SK-N-SH (cell line): Measurements from ENCODE around the gene PDILT. TPM values are rescaled to one million over a fixed set of nuclear protein-coding genes. Genes with fewer than 3 reads are reported as not detected.
"Not testable (repeated sequence)": the region's sequence is repeated elsewhere in the genome, so short reads cannot be mapped to it uniquely, and the experiment has no call there.

Source experiments
- CTCF ChIA-PET: fragments of 300-600, 350-600 bp; formaldehyde crosslinking; extraction: SDS; loops from one replicate; lab custom pipeline; 2021; lab: Yijun Ruan, JAX
- POLR2A ChIA-PET: fragments of 350-600 bp; sonication (Branson Sonifier 250); formaldehyde crosslinking; extraction: SDS; loops from one replicate; lab custom pipeline; 2020; ENCODE audit warnings: antibody characterized with exemption, inconsistent platforms; lab: Yijun Ruan, JAX
- DNase-seq: peaks from one replicate; pipeline ENCODE4 v3.0.0; 2012
- H2AFZ ChIP-seq: fragments of 200-600 bp; sonication (generic); 2 replicates; pipeline ENCODE4 v1.8.1; 2016; ENCODE audit warnings: antibody characterized with exemption, mild to moderate bottlenecking, low read depth
- H3F3A ChIP-seq: fragments of 200-600 bp; sonication (generic); replicated peaks from 2 replicates; pipeline ENCODE3; 2016; ENCODE audit warnings: antibody characterized with exemption, mild to moderate bottlenecking; ENCODE audit not compliant: insufficient read depth
- H3K27ac ChIP-seq, 2 experiments: fragments of 200-500 bp in 1 of 2; fragments of 200-600 bp in 1 of 2; sonication (Bioruptor generic) in 1 of 2; sonication (generic), shearing (Covaris generic) in 1 of 2; 2 replicates each; pipeline versions ENCODE4 v1.5.1 to v1.6.1; 2014 to 2016; ENCODE audit warnings: low read depth in 2 of 2, inconsistent platforms in 1 of 2, low read length in 1 of 2, mild to moderate bottlenecking in 1 of 2, mixed read lengths in 1 of 2
- H3K27me3 ChIP-seq: fragments of 200-600 bp; sonication (generic), shearing (Covaris generic); 2 replicates; pipeline ENCODE4 v1.6.1; 2016; ENCODE audit warnings: mixed run types; ENCODE audit not compliant: insufficient read depth
- H3K36me3 ChIP-seq, 2 experiments: fragments of 200-500 bp in 1 of 2; fragments of 200-600 bp in 1 of 2; sonication (Bioruptor generic) in 1 of 2; sonication (generic) in 1 of 2; replicated peaks in 1 of 2; 2 replicates each; pipeline versions ENCODE3 to v1.5.1; 2014 to 2016; ENCODE audit warnings: low read length in 1 of 2, mild to moderate bottlenecking in 1 of 2; ENCODE audit not compliant: insufficient read depth in 2 of 2, control insufficient read depth in 1 of 2
- H3K4me1 ChIP-seq, 2 experiments: fragments of 200-500 bp in 1 of 2; fragments of 200-600 bp in 1 of 2; sonication (Bioruptor generic) in 1 of 2; sonication (generic), shearing (Covaris generic) in 1 of 2; 2 replicates each; pipeline versions ENCODE4 v1.5.1 to v1.6.1; 2014 to 2016; ENCODE audit warnings: low read depth in 1 of 2, low read length in 1 of 2, mixed run types in 1 of 2; ENCODE audit not compliant: insufficient read depth in 2 of 2, control insufficient read depth in 1 of 2
- H3K4me2 ChIP-seq: fragments of 200-600 bp; sonication (generic), shearing (Covaris generic); 2 replicates; pipeline ENCODE4 v1.6.1; 2017; ENCODE audit warnings: mixed run types
- H3K4me3 ChIP-seq, 2 experiments: fragments of 200-500 bp in 1 of 2; fragments of 200-600 bp in 1 of 2; sonication (Bioruptor generic) in 1 of 2; sonication (generic), shearing (Covaris generic) in 1 of 2; 2 replicates each; pipeline versions ENCODE4 v1.5.1 to v1.8.1; 2014 to 2016; ENCODE audit warnings: low read depth in 2 of 2, inconsistent platforms in 1 of 2, low read length in 1 of 2, mild to moderate bottlenecking in 1 of 2, mixed read lengths in 1 of 2, moderate library complexity in 1 of 2
- H3K79me2 ChIP-seq: fragments of 200-600 bp; sonication (generic); 2 replicates; pipeline ENCODE4 v1.8.1; 2017; ENCODE audit warnings: mild to moderate bottlenecking; ENCODE audit not compliant: insufficient read depth
- H3K9ac ChIP-seq: fragments of 200-600 bp; sonication (generic); 2 replicates; pipeline ENCODE4 v1.6.1; 2017; ENCODE audit warnings: mixed run types
- H3K9me2 ChIP-seq: fragments of 200-600 bp; sonication (generic); 2 replicates; pipeline ENCODE4 v1.6.1; 2017; ENCODE audit warnings: mixed run types
- H3K9me3 ChIP-seq: fragments of 200-600 bp; sonication (generic); 2 replicates; pipeline ENCODE4 v1.6.1; 2017; ENCODE audit warnings: mixed run types, mild to moderate bottlenecking, moderate library complexity
- H4K20me1 ChIP-seq: fragments of 200-600 bp; sonication (generic); 2 replicates; pipeline ENCODE4 v1.6.1; 2017; ENCODE audit warnings: mild to moderate bottlenecking, mixed run types; ENCODE audit not compliant: insufficient read depth
- ELF1 ChIP-seq: IDR thresholded peaks from 2 replicates; pipeline ENCODE4 v1.4.0; 2012
- EP300 ChIP-seq, 2 experiments: IDR thresholded peaks; 2 replicates each; pipeline versions ENCODE4 v1.4.0 to v1.6.1; 2012; ENCODE audit warnings: borderline replicate concordance in 1 of 2, low read depth in 1 of 2, low read length in 1 of 2
- EZH2phosphoT487 ChIP-seq: fragments of 200-600 bp; sonication (generic); IDR thresholded peaks from 2 replicates; pipeline ENCODE4 v1.6.1; 2017; ENCODE audit warnings: low read depth, mixed run types, mild to moderate bottlenecking, antibody characterized with exemption, moderate library complexity, borderline replicate concordance
- FOXJ3 ChIP-seq: sonication (generic); formaldehyde crosslinking; IDR thresholded peaks from 2 replicates; pipeline ENCODE4 v1.5.1; 2020; ENCODE audit warnings: mild to moderate bottlenecking, missing genetic modification reagents
- FOXM1 ChIP-seq: IDR thresholded peaks from 2 replicates; pipeline ENCODE4 v1.4.0; 2012; ENCODE audit warnings: low read depth, mild to moderate bottlenecking
- GATA2 ChIP-seq: sonication (generic); formaldehyde crosslinking; IDR thresholded peaks from 2 replicates; pipeline ENCODE4 v1.5.0; 2020; ENCODE audit warnings: mild to moderate bottlenecking, missing genetic modification reagents
- IRF3 ChIP-seq: fragments of 150-350 bp; IDR thresholded peaks from 2 replicates; pipeline ENCODE4 v1.6.1; 2016; ENCODE audit warnings: mild to moderate bottlenecking, low read depth, low read length
- MEF2A ChIP-seq: IDR thresholded peaks from 2 replicates; pipeline ENCODE4 v1.4.0; 2012; ENCODE audit warnings: low read depth, borderline replicate concordance
- NRF1 ChIP-seq: IDR thresholded peaks from 2 replicates; pipeline ENCODE4 v1.6.1; 2012; ENCODE audit warnings: low read depth, mild to moderate bottlenecking, low read length
- RAD21 ChIP-seq: IDR thresholded peaks from 2 replicates; pipeline ENCODE4 v1.6.1; 2012; ENCODE audit warnings: mild to moderate bottlenecking, low read length
- REST ChIP-seq: IDR thresholded peaks from 2 replicates; pipeline ENCODE4 v1.6.1; 2012; ENCODE audit warnings: mild to moderate bottlenecking, low read depth, low read length, moderate library complexity
- SMC3 ChIP-seq: IDR thresholded peaks from 2 replicates; pipeline ENCODE4 v1.6.1; 2012; ENCODE audit warnings: low read depth, low read length, improper control_type of control experiment
- TAF1 ChIP-seq: IDR thresholded peaks from 2 replicates; pipeline ENCODE4 v1.6.1; 2012; ENCODE audit warnings: low read depth, mild to moderate bottlenecking, low read length, moderate library complexity, borderline replicate concordance
- TCF12 ChIP-seq: IDR thresholded peaks from 2 replicates; pipeline ENCODE4 v1.4.0; 2012
- TEAD4 ChIP-seq: IDR thresholded peaks from 2 replicates; pipeline ENCODE4 v1.4.0; 2012; ENCODE audit warnings: mild to moderate bottlenecking, borderline replicate concordance; ENCODE audit not compliant: insufficient read depth
- USF1 ChIP-seq: IDR thresholded peaks from 2 replicates; pipeline ENCODE4 v1.4.0; 2012; ENCODE audit warnings: low read depth, borderline replicate concordance
- YY1 ChIP-seq: IDR thresholded peaks from 2 replicates; pipeline ENCODE4 v1.4.0; 2012; ENCODE audit warnings: low read depth, mild to moderate bottlenecking
- WGBS: methylation state at CpG from one replicate; pipeline ENCODE4 v1.1.6; 2017; ENCODE audit warnings: low lambda C conversion rate; 5-methylcytosine and 5-hydroxymethylcytosine counted together
- polyA plus RNA-seq, 3 experiments: library from polyadenylated mRNA; depleted of rRNA; stranded (reverse); fragments of >200 nt; gene quantifications; 2 replicates each; pipeline ENCODE4 v1.2.3, GENCODE V29; 2012
- TF ChIP-seq, protein P1 (sequence below): IDR thresholded peaks from 2 replicates; pipeline ENCODE4 v1.4.0; 2012; ENCODE audit warnings: low read depth
- TF ChIP-seq, protein P2 (sequence below): IDR thresholded peaks from 2 replicates; pipeline ENCODE4 v1.4.0; 2012; ENCODE audit warnings: low read depth, borderline replicate concordance

Gene PDILT
- polyA plus RNA-seq, 1 of the 3 experiments (the other 2 are of a cell fraction) = not detected

DNA sequence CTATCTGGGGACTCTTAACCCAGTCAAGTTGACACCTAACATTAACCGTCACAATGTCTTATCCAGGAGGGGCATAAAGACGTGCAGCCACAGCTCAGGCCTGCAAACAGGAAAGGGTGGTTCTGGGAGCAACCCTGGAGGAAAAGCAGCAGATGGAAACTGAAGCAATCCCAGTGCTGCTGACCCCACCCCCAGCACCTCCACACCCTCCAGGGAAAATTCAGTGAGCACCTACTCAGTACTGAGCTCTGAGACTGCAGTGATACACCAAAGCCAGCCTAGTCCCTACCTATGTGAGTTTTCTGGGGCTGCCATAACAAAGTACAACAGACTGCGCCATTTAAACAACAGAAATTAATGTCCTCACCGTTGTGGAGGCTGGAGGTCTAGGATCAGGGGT is 37.3 kb upstream of the PDILT start:
- H3K9me3 ChIP-seq, H3K9ac ChIP-seq, H3K79me2 ChIP-seq, H3K4me2 ChIP-seq, DNase-seq, POLR2A ChIA-PET, H4K20me1 ChIP-seq, H3K4me1 ChIP-seq, H2AFZ ChIP-seq, H3K36me3 ChIP-seq, H3K27me3 ChIP-seq, H3K9me2 ChIP-seq, CTCF ChIA-PET, H3K4me3 ChIP-seq: not testable (repeated sequence)
- WGBS = 43% methylated on average over 2 of the region's 4 CpGs
- Histone ChIP-seq H3K27ac (peak overlapping the region in 1 of 2 experiments; percentile 79; a peak in 1 of 4 replicates), H3F3A (peaks cover 12% of the 10 kb centered on the region)

DNA sequence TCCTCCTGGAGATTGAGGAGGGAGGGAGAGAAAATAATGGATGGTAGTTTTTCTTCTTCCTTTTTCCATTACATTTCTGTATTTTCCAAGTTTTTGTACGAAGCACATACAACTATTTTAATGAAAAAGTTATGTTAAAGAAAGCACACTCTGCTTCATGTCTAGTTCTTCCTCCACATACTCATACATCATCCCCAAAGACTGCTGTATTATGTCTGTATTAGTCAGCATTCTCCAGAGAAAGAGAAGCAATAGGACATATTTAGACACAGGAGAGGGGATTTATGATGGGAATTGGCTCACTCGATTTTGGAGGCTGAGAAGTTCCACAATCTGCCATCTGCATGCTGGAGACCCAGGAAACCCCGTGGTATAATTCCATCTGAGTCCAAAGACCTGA is 36.7 kb upstream of the PDILT start:
- Histone ChIP-seq H2AFZ (no peak overlapping the region), H3K9me3 (no peaks in the 10 kb centered on the region), H3K4me1 (no peaks in the 10 kb centered on the region)
- TF ChIP-seq USF1 (no peak), SMC3 (no peak), REST (no peak), EP300 (IDR thresholded peaks at IDR 0.05; ENCODE audit: borderline replicate concordance in 1 of 2, low read depth in 1 of 2, low read length in 1 of 2) (no peak), YY1 (no peak), RAD21 (no peak), ELF1 (no peak), TEAD4 (no peak), FOXJ3 (CRISPR knock-in tag) (no peak), TAF1 (no peak), IRF3 (no peak), NRF1 (no peak), MEF2A (no peak), GATA2 (CRISPR knock-in tag) (no peak), EZH2phosphoT487 (no peak), TCF12 (no peak), FOXM1 (no peak)
- TF ChIP-seq, protein P1, sequence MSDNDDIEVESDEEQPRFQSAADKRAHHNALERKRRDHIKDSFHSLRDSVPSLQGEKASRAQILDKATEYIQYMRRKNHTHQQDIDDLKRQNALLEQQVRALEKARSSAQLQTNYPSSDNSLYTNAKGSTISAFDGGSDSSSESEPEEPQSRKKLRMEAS = no peak
- TF ChIP-seq, protein P2, sequence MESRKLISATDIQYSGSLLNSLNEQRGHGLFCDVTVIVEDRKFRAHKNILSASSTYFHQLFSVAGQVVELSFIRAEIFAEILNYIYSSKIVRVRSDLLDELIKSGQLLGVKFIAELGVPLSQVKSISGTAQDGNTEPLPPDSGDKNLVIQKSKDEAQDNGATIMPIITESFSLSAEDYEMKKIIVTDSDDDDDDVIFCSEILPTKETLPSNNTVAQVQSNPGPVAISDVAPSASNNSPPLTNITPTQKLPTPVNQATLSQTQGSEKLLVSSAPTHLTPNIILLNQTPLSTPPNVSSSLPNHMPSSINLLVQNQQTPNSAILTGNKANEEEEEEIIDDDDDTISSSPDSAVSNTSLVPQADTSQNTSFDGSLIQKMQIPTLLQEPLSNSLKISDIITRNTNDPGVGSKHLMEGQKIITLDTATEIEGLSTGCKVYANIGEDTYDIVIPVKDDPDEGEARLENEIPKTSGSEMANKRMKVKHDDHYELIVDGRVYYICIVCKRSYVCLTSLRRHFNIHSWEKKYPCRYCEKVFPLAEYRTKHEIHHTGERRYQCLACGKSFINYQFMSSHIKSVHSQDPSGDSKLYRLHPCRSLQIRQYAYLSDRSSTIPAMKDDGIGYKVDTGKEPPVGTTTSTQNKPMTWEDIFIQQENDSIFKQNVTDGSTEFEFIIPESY = no peak
- TF ChIP-seq, all 33 proteins: peak for 0
- H3K27me3 ChIP-seq = no peaks in the 10 kb centered on the region
- POLR2A ChIA-PET = no interaction called here
- peak overlapping the region in 1 of 2 experiments; percentile 79; a peak in 2 of 4 replicates for H3K27ac ChIP-seq
- H3K9ac ChIP-seq = peak overlapping the region; percentile 33; the same call in 1 of the 2 replicates
- 3% methylated on average over 3 of the region's 3 CpGs for WGBS
- no peaks in the 10 kb centered on the region for H3K9me2 ChIP-seq
- H3F3A ChIP-seq = peaks cover 12% of the 10 kb centered on the region
- CTCF ChIA-PET = no interaction called here
- no peaks in the 10 kb centered on the region for H4K20me1 ChIP-seq
- no peak overlapping the region for H3K4me2 ChIP-seq
- DNase-seq = no peak
- H3K36me3 ChIP-seq = no peaks in the 10 kb centered on the region
- H3K4me3 ChIP-seq = no peak overlapping the region
- no peaks in the 10 kb centered on the region for H3K79me2 ChIP-seq
